Activated CD4-positive, alpha-beta T cell treated with anti-CD3 and anti-CD28 coated beads for 4 hours (primary cell): Measurements from ENCODE around the gene PIEZO1.
"Not testable (repeated sequence)": the region's sequence is repeated elsewhere in the genome, so short reads cannot be mapped to it uniquely, and the experiment has no call there.

ENCODE experiments used
- DNase-seq, 2 donors: peaks; one replicate each; pipeline ENCODE4 v3.0.0-alpha.2; 2020

The PIEZO1 gene

GRCh38 chr16:88803264-88803987, 18.4 kb upstream of the PIEZO1 start, which contains the start of gene CDT1:
TSS of gene CDT1 (plus strand) at chr16:88803789. CDS start at chr16:88803832, 43 bp downstream.
- peak; percentile 84 to 86 for DNase-seq

GRCh38 chr16:88800277-88800592, 15.2 kb upstream of the PIEZO1 start:
- DNase-seq, result no peak

GRCh38 chr16:88799569-88800276, 14.7 kb upstream of the PIEZO1 start:
- no peak for DNase-seq

- DNase-seq, result no peak
These were observed 13.9 kb upstream of the PIEZO1 start for GRCh38 chr16:88798772-88799455.

- no peak for DNase-seq
These were observed 13.1 kb upstream of the PIEZO1 start for GRCh38 chr16:88798073-88798472.

GRCh38 chr16:88796278-88796677, 11.3 kb upstream of the PIEZO1 start:
- DNase-seq, result no peak

- DNase-seq, result no peak
These were observed 8.4 kb upstream of the PIEZO1 start for GRCh38 chr16:88793251-88793954.

GRCh38 chr16:88792668-88793250, 7.7 kb upstream of the PIEZO1 start:
- DNase-seq, result no peak

GRCh38 chr16:88792078-88792550, 7.1 kb upstream of the PIEZO1 start:
- DNase-seq, result no peak

GRCh38 chr16:88790312-88791211, 5.5 kb upstream of the PIEZO1 start:
- peak; percentile 57 to 64 for DNase-seq

GRCh38 chr16:88789594-88789993, 4.6 kb upstream of the PIEZO1 start:
- no peak for DNase-seq

GRCh38 chr16:88788749-88789148, 3.7 kb upstream of the PIEZO1 start:
- not testable (repeated sequence) for DNase-seq

GRCh38 chr16:88787579-88788314, 2.7 kb upstream of the PIEZO1 start:
- no peak for DNase-seq

- no peak for DNase-seq
These were observed 239 bp downstream of the PIEZO1 start for GRCh38 chr16:88784856-88785105.

GRCh38 chr16:88784074-88784855, 755 bp downstream of the PIEZO1 start:
- peak; percentile 38 to 49 for DNase-seq

- no peak for DNase-seq
These were observed 1.5 kb downstream of the PIEZO1 start for GRCh38 chr16:88783391-88784073.

GRCh38 chr16:88782454-88783390, 2.3 kb downstream of the PIEZO1 start:
- DNase-seq, result peak; percentile 77 to 81
